C4-2B (cell line): ENCODE data around the gene EHF.

Experiments
- H3K27ac ChIP-seq: fragments of 450-650 bp; 2 replicates; pipeline ENCODE4 v1.5.1; 2017
- CTCF ChIP-seq: fragments of 450-650 bp; conservative IDR thresholded peaks from 2 replicates; pipeline ENCODE4 v1.5.1; 2017; ENCODE audit warnings: mild to moderate bottlenecking
- ZFX ChIP-seq: fragments of 450-650 bp; IDR thresholded peaks from 2 replicates; pipeline ENCODE4 v1.6.1; 2017

EHF gene

GRCh38 chr11:34632105-34632791 is 11.4 kb downstream of the EHF start:
- TF ChIP-seq ZFX (no peak), CTCF (no peak)
- H3K27ac ChIP-seq = peak overlapping the region; percentile 100

- no peak for TF ChIP-seq ZFX
- no peak for TF ChIP-seq CTCF
- peak overlapping the region; percentile 100; the same call in 1 of the 2 replicates for H3K27ac ChIP-seq
Observed at GRCh38 chr11:34633640-34633989, 12.7 kb downstream of the EHF start.

- no peak for TF ChIP-seq ZFX
- no peak for TF ChIP-seq CTCF
- H3K27ac ChIP-seq = peak overlapping the region; percentile 100
Observed at GRCh38 chr11:34633990-34634693, 13.2 kb downstream of the EHF start.

GRCh38 chr11:34634694-34635062 is 13.8 kb downstream of the EHF start:
- peak overlapping the region; percentile 100 for H3K27ac ChIP-seq
- no peak for TF ChIP-seq ZFX
- TF ChIP-seq CTCF = no peak

- peak overlapping the region; percentile 100 for H3K27ac ChIP-seq
Observed at GRCh38 chr11:34636127-34636526, 15.2 kb downstream of the EHF start.

GRCh38 chr11:34637303-34637702 is 16.4 kb downstream of the EHF start:
- TF ChIP-seq ZFX = no peak
- no peak for TF ChIP-seq CTCF
- H3K27ac ChIP-seq = peak overlapping the region; percentile 100

More at GRCh38 chr11:34636127-34636526, 15.2 kb downstream of the EHF start:
- TF ChIP-seq CTCF (no peak), ZFX (no peak)

GRCh38 chr11:34638897-34639296 is 18.0 kb downstream of the EHF start:
- peak overlapping the region; percentile 100 for H3K27ac ChIP-seq
- no peak for TF ChIP-seq CTCF
- no peak for TF ChIP-seq ZFX
